ENCODE measurements around the gene PHF12.

Gene PHF12

GRCh38 chr17:28885951-28886350 lies 65.4 kb downstream of the PHF12 start:
- no peak for TF ChIP-seq CTCF (IDR thresholded peaks at IDR 0.05)

GRCh38 chr17:28885363-28885762 lies 66.0 kb downstream of the PHF12 start:
- TF ChIP-seq CTCF (IDR thresholded peaks at IDR 0.05), result no peak

- TF ChIP-seq CTCF (IDR thresholded peaks at IDR 0.05), result no peak
Measured at GRCh38 chr17:28883967-28884702, 67.2 kb downstream of the PHF12 start.

GRCh38 chr17:28882154-28882895 lies 69.0 kb downstream of the PHF12 start:
- TF ChIP-seq CTCF (IDR thresholded peaks at IDR 0.05), result no peak

GRCh38 chr17:28881533-28882056 lies 69.7 kb downstream of the PHF12 start:
- no peak for TF ChIP-seq CTCF (IDR thresholded peaks at IDR 0.05)

- no peak for TF ChIP-seq CTCF (IDR thresholded peaks at IDR 0.05)
Measured at GRCh38 chr17:28880572-28880945, 70.8 kb downstream of the PHF12 start.

- TF ChIP-seq CTCF (IDR thresholded peaks at IDR 0.05), result no peak
Measured at GRCh38 chr17:28879886-28880571, 71.3 kb downstream of the PHF12 start.

All from LNCAP (cell line).